Daoy (cell line): ENCODE results near the gene ADCY2. TPM values are rescaled to one million over a fixed set of nuclear protein-coding genes. Genes with fewer than 3 reads are reported as not detected.

Source experiments
- DNase-seq: peaks from one replicate; pipeline ENCODE4 v3.0.0-alpha.2; 2015; ENCODE audit warnings: low read depth
- total RNA-seq: library from RNA; depleted of rRNA; stranded (reverse); fragments of >200 nt; shearing (Covaris generic); gene quantifications from 2 replicates; pipeline ENCODE4 v1.2.3, GENCODE V29; 2014

ADCY2 gene
- total RNA-seq, 1 experiment from 2014 or later: 0.86 TPM

- DNase-seq: no peak
These were observed 471.3 kb downstream of the ADCY2 start for GRCh38 chr5:7867260-7867659.

- DNase-seq: peak; percentile 9
These were observed 472.5 kb downstream of the ADCY2 start for GRCh38 chr5:7868427-7868772.

GRCh38 chr5:7868773-7869473 is 473.0 kb downstream of the ADCY2 start, which contains the start of the genes FASTKD3 and MTRR:
TSS of gene FASTKD3 (minus strand) at chr5:7869031. CDS start at chr5:7868083, 948 bp downstream.
TSS of gene MTRR (plus strand) at chr5:7869148. CDS start at chr5:7870795, 1,647 bp downstream.
- peak; percentile 96 for DNase-seq

- peak; percentile 29 for DNase-seq
These were observed 473.7 kb downstream of the ADCY2 start for GRCh38 chr5:7869474-7870136.

GRCh38 chr5:7871653-7872052 is 475.7 kb downstream of the ADCY2 start:
- DNase-seq: no peak

- no peak for DNase-seq
These were observed 476.7 kb downstream of the ADCY2 start for GRCh38 chr5:7872517-7873130.

- DNase-seq: no peak
These were observed 477.3 kb downstream of the ADCY2 start for GRCh38 chr5:7873216-7873615.

- DNase-seq: no peak
These were observed 478.7 kb downstream of the ADCY2 start for GRCh38 chr5:7874639-7875038.

- no peak for DNase-seq
These were observed 479.2 kb downstream of the ADCY2 start for GRCh38 chr5:7875151-7875550.

- DNase-seq: peak; percentile 65
These were observed 480.9 kb downstream of the ADCY2 start for GRCh38 chr5:7876867-7877266.

GRCh38 chr5:7877851-7878250 is 481.9 kb downstream of the ADCY2 start:
- no peak for DNase-seq

GRCh38 chr5:7878381-7878873 is 482.5 kb downstream of the ADCY2 start:
- DNase-seq: no peak
